Fibroblast of villous mesenchyme (primary cell): ENCODE data around the gene USP13. TPM values are rescaled to one million over a fixed set of nuclear protein-coding genes. Genes with fewer than 3 reads are reported as not detected.

Source experiments
- DNase-seq: peaks from one replicate; pipeline ENCODE4 v3.0.0-alpha.2; 2010; ENCODE audit warnings: low read depth
- H3K4me3 ChIP-seq: 2 replicates; pipeline ENCODE4 v1.5.1; 2011; ENCODE audit warnings: low read depth, mild to moderate bottlenecking, low read length
- CTCF ChIP-seq: IDR thresholded peaks from 2 replicates; pipeline ENCODE4 v1.5.1; 2012; ENCODE audit warnings: low read depth, mild to moderate bottlenecking, low read length; ENCODE audit not compliant: insufficient read depth
- total RNA-seq: library from RNA; depleted of rRNA; stranded (reverse); fragments of >200 nt; gene quantifications from 2 replicates; pipeline ENCODE4 v1.2.3, GENCODE V29; 2012

USP13 gene
- total RNA-seq, 1 donor: 7.8 TPM

- DNase-seq: peak; percentile 70
- H3K4me3 ChIP-seq: no peak overlapping the region
- TF ChIP-seq CTCF: peak; percentile 74
Measured at GRCh38 chr3:179811321-179812095, 158.7 kb downstream of the USP13 start.

DNA sequence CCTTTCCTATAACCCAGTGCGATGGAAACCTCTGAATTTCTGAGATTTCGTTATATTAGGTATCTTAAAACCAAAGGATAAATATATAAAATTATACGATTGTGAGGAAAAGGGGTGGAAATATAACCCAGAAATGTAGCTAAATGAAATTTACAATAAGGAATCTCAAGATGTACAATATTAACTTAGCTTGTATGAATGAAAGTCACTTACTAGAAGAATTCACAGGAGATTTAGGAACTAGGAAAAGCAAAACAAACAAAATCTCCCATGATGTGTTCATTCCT, 159.2 kb downstream of the USP13 start:
- no peak for TF ChIP-seq CTCF
- no peak overlapping the region for H3K4me3 ChIP-seq
- DNase-seq: no peak

DNA sequence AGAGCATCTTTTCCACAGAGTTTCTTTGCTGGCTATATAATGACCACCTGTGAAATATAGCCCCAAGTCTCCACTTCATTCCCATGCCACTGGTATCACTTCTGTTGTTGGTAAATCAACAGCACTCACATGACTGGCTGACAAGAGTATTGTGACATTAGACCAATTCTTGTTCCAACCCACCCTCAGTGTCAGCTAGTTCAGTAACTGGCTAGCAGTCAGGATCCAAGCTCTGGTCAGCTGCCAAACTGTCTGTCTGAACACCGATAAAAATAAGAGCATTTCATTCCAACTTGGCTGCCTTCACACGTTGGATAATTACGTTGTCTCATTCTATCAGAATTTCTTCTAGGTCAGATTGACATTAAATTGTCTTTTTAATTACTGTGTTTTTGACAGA, 166.5 kb downstream of the USP13 start:
- DNase-seq: no peak
- no peak for TF ChIP-seq CTCF
- no peak overlapping the region for H3K4me3 ChIP-seq

DNA sequence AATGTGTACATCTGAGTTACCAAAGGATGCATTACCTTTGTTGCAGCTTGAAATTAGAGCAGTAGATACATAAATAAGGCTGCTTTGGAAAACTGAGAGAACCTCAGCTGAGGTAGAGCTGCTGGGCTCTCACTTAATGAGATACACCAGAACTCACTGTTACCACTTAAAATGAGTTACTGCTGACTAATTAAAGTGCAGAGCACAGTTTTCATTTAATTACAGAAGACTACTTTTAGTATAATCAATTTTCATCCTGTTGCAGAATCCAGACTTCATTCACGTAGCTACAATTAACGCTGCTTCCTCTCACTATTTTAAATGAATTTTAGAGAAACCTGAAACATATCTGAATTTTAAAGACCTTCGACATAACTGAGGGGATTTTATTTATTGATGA, 169.5 kb downstream of the USP13 start:
- no peak overlapping the region for H3K4me3 ChIP-seq
- DNase-seq: no peak
- TF ChIP-seq CTCF: no peak

DNA sequence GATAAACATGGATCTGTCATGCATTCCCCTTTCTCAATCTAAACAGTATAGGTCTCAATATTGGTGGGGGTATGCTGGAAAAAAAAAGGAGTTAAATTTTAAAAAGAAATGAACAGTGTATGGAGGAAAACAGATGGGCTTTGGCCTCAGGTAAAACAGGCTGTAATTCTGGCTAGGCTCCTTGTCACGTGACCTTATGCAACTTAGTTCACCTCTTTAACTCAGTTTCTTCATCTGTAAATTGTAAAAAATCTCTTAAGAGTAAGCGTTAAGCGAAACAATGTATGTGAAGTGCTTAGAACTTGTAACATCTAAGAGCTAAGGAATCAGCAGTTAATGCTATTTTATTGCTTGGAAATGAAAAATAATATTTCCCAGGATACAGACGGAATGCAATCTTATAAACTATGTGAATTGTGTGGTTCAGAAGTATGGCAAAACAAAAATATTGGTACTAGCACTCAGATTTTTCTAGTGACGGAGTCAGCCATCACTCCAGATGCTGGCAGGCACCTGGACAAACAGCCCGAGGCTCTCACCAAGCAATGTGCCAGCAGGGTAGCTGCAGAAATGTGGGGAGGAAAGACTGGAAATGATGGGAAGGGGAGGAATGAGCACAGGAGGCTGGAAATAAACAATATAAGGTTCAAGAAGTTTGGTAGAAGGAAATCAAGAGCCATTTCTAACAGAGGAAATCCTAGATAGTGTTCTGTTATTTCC, 172.8 kb downstream of the USP13 start:
- DNase-seq: no peak

GRCh38 chr3:179826247-179826637, 173.4 kb downstream of the USP13 start:
- no peak for TF ChIP-seq CTCF
- no peak for DNase-seq
- H3K4me3 ChIP-seq: no peak overlapping the region

More for the DNA sequence above, 172.8 kb downstream of the USP13 start:
- TF ChIP-seq CTCF: no peak
- H3K4me3 ChIP-seq: no peak overlapping the region
